Activated CD4-positive, alpha-beta T cell treated with anti-CD3 and anti-CD28 coated beads for 48 hours (primary cell): ENCODE measurements around the gene MAN2B2.

ENCODE experiments used
- DNase-seq: peaks from one replicate; pipeline ENCODE4 v3.0.0-alpha.2; 2020

Gene MAN2B2

DNA sequence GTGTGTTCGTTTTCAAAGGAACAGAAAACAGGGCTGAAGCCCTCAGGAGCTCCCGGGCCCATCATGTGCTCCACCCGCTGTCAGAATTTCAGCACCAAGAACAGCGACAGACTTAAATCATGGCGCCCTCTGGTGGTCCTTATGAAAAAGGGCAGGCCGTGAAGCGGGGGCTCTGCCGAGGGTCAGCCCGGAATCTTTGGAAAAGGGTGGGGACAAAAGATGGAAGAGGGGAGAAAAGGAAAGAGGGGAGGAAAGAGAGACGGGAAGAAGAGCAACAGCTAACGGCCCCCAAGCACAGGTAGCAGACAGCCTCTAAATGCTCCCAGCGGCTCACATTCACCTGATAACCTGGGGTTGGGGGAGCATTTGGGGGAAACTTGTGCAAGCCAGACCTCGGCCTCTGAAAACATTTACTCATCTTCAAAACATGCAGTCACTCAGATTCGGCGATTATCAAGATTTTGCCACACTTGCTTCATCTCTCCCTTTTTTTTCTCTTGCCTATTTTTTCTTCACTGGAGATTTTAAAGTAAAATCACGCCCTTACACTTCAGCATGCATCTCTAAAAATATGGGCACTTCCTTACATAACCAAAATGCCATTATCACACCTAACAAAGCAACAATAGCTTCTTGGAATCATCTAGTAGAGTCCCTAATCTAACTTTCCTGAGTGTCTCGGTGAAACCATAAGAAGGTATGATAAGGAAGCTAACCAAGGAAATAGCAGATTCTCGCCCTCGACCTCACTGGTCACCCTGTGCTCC lies 28.1 kb upstream of the MAN2B2 start:
- peak; percentile 58 for DNase-seq

DNA sequence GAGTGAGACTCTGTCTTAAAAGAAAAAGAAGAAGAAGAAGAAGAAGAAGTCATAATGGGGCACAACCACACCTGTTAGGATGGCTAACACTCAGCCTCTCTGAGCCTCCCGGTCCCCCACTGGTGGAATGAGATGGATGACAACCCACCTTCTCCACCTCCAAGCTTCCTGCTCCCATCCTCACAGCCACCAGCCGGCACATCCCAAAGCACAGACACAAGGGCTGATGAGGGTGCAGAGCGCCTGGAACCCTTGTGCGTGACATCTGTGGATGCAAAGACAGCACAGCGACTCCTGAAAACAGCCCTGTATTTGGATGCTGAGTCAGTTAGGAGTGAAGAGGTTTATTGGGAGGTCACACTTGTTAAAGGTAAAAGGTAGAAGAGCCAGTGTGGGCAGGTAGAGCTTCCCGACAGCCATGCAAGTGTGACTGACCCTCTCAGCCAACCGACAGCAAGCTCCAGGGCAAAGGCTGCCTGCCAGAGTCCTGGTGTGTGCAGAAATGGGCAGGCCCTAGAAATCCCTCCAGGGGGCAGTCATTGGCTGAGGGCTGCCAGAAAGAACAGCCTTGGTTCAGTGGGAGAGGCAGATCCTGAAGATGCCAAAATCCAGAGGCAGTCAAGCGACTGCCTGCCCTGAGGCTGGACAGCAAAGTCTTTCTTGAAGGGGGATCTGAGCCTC lies 26.6 kb upstream of the MAN2B2 start:
- peak; percentile 17 for DNase-seq

DNA sequence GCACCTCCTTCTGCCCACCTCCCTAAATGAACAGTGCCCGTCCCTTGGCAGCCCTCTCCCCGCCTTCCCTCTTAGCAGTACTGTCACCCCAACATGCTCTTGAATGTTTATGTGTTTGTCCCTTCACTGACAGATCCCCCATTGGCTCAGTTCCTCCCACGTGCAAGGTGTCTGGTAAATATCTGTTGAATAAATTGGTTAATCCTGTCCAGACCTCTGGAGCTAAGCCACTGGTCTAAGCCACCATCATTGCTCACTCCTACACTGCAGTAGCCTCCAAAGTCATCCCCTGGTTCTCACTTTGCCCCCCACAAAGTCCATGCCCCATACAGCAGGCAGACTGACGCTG lies 26.1 kb upstream of the MAN2B2 start:
- no peak for DNase-seq

DNA sequence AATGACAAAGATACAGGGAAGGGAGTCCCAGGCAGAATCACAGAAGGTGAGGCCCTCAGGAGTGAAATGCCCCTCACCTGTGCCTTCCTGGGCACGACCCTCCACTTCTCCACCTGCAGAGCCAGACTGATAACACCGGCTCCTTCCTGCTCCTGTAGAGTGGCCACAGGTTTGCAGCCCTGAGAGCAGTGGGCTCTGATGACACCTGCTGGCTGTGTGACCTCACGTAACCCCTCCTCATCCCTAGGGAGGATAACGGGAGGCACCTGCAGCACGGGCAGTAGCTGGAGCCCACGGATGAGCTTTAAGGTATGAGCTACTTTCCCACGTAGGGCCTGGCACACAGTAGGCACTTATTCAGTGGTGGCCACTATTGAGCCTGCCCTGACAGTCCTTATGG lies 25.5 kb upstream of the MAN2B2 start:
- no peak for DNase-seq

DNA sequence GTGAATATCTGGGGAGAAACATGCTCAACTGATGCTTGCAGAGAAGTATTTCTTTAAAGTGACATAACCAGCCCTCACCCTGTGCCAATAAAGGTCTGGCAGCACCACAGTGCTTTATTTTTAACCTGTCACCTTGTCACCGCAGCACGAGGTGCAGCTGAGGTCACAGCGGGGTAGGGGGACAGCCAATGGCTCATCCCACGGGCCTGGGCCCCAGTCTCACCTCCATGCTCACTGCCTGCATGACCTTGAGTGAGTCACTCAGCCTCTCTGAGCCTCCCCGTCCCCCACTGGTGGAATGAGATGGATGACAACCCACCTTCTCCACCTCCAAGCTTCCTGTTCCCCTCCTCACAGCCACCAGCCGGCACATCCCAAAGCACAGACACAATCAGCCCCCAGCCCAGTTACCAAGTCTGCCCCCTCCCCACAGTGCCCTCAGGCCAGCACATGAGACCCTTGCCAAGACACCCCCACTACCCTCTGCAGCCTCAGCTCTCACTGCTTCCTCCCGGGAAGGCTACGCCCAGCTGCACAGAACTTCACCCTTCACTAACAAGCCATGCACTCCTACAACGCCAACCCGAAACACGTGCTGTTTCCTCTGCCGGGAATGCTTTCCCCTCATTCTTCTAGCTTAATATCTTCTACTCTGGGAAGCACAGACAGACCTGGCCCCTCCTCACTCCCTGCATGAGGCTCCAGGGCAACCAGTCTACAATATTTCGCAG lies 24.9 kb upstream of the MAN2B2 start:
- no peak for DNase-seq

DNA sequence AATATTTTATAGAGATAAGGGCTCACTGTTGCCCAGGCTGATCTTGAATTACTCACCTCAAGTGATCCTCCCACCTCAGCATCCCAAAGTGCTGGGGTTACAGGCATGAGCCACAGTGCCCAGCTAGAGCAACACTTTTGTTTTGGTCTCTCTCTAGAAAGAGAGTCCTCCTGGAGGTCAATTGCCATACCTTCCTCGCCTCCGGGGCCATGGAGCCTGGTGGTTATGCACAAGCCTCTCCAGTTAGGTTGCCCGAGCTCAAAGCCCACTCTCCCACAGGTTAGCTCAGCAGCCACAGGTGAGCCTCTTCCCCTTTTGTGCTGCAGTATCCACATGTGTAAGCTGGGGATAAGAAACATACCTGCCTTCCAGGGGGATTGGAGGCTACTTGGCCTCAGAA lies 24.2 kb upstream of the MAN2B2 start:
- DNase-seq: no peak

DNA sequence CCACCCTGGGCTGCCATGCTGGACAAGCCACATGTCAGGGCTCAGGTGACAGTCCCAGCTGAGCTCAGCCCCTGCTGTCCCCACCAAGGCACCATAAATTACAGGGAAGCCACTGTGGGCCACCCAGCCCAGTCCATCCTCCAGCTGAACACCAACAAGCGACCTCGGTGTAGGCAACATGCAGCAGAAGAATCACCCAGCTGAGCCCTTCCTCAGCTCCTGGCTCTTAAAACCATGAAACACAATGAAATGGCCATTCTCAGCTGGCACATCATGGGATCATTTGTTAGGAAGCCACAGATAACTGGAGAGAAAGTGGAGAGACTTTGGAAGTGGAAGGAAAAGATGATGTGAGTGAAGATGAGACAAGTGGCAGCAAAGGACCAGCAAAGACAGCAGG lies 23.3 kb upstream of the MAN2B2 start:
- no peak for DNase-seq

DNA sequence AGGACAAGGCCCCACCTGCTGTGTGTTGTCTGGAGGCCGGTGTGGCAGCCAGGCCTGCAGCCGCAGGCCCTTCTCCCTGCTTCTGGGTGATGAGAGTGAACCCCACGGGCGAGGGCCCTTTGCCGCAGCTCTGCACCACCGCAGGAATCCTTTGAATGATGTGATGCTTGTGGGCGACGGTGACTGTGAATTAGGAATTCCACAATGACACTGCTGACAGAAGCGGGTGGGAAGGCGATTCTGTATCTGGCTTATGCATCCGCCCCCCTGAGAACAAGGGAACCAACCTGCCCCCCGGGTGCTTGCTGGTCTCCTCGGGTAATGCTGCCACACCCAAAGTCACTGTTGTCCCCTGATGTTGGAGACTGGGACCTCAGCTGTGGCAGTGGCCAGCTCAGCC lies 19.5 kb upstream of the MAN2B2 start:
- DNase-seq: no peak

DNA sequence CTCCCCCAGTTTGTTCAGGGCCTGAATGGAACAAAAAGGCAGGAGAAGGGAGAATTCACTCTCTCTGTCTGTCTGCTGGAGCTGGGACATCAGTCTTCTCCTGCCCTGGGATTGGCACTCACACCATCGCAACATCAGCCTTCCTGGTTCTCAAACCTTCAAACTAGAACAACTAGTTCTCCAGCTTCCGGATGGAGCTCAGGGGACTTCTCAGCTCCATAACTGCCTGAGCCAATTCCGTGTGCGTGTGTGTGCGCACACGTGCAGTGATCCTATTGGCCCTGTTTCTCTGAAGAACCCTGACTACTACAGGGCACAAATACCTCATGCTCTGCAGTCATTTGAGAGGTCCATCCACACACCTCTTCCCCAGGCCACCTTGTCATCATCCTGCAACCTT lies 18.7 kb upstream of the MAN2B2 start:
- no peak for DNase-seq

DNA sequence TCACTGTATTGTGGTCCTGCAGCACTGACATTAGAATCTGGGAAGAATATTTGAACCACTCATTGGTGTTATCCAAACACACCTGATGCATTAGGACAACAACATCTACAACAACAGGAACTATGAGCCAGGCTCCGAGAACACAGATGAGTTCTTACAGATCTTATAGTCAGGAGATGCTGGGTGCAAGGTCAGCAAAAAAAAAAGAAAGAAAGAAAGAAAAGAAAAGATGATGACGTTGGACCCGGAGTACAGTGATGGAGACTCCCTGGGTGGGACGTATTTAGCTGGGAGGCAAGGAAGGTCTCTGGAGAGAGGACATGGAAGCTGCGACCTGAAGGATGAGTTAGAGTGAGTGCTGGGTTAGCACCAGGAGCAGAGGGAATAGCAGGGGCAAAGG lies 17.8 kb upstream of the MAN2B2 start:
- DNase-seq: no peak

DNA sequence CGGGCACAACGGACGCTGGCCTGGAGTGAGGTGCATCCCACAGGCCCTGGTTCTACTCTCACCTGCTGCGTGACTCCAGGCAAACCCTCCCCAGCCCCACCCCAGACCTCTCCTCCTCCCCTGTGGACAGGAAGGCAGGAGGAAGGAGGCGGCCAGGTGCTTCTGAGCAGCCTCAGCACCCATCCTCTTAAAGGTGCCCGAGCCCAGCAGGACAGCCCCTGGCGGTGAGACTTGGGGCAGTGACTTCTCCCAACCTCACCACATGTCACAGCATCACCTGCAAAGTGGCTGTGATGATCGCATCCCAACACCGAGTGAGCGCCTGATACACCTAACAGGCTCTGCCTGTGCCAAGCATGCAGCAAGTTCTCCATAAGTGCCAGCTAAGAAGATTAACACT lies 17.1 kb upstream of the MAN2B2 start:
- DNase-seq: no peak

DNA sequence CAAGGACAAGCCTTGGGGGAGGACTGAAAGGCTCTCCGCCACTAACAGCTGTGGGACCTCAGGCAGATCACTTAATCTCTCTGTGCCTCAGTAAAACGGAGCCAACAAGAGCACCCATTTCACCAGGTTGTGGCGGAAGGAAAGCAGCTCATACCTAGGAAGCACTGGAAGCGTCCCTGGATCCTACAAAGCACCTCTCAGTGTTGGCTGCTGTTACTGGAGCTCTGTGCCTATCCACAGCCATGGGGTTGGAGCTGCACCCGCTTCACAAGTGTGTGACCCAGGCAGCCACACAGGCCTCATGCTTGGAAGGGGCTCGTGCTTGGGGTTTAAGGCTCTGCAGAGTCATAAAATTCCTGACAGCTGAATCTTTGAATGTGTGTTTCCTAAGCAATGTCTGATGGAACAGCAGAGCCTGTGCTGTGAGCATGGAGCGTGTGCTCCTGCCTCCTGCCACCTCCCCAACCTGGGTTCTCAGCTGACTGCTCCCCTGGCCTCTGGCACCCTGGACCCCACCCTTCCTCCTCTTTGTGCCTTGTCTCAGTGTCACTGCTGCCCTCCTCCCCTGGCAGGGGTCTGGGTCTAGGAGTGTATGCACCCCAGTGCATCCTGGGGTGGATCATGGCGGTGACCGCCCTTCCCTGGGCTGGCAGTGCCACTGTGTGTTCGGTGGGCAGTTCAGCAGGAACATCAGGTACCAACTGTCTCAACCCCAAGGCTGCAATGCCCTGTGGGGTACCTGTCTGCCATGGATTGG lies 14.4 kb upstream of the MAN2B2 start:
- DNase-seq: no peak

DNA sequence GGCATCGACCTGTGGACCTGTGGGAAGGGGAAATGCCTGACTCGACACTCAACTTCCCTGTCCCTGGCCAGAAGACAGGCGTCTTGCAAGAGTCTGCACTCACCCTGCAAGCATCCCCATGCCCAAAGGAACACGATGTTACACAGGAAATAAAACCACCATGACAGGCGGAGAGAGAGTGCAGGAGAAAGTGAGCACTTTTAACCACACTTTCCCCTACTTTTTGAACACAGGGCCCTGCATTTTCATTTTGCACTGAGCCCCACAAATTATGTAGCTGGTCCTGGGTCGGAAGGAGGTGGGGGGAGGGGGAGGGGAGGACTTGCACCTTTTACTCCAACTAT lies 13.8 kb upstream of the MAN2B2 start:
- no peak for DNase-seq

DNA sequence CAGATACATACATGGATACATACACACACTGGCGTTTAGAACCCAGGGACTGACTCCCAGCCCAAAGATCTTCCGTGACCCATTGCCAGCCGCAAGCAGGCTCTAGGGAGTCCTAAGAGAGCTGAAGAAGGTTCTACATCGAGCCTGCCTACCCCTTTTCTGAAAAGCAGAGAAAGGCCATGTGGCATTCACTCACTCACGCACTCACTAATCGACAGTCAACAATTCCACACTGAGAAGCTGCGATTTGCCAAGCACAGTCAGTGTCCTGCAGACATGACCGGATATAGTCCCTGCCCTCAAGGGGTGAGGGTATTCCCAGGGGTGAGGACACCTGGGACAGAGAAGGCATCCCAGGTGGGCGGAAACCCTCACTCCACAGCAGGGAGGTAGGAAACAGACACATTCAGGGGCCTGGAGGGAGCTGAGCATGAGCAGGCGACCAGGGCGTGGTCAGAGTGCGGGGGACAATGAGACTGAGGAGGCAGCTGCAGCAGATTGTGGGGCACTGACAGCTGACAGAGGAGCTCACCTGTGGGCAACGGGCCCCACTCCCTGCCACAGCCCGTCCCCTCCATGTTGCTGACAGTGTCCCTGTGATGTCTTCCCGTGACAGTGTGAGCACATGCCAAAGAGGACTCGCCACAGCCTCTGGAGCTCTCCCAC lies 13.2 kb upstream of the MAN2B2 start:
- no peak for DNase-seq

DNA sequence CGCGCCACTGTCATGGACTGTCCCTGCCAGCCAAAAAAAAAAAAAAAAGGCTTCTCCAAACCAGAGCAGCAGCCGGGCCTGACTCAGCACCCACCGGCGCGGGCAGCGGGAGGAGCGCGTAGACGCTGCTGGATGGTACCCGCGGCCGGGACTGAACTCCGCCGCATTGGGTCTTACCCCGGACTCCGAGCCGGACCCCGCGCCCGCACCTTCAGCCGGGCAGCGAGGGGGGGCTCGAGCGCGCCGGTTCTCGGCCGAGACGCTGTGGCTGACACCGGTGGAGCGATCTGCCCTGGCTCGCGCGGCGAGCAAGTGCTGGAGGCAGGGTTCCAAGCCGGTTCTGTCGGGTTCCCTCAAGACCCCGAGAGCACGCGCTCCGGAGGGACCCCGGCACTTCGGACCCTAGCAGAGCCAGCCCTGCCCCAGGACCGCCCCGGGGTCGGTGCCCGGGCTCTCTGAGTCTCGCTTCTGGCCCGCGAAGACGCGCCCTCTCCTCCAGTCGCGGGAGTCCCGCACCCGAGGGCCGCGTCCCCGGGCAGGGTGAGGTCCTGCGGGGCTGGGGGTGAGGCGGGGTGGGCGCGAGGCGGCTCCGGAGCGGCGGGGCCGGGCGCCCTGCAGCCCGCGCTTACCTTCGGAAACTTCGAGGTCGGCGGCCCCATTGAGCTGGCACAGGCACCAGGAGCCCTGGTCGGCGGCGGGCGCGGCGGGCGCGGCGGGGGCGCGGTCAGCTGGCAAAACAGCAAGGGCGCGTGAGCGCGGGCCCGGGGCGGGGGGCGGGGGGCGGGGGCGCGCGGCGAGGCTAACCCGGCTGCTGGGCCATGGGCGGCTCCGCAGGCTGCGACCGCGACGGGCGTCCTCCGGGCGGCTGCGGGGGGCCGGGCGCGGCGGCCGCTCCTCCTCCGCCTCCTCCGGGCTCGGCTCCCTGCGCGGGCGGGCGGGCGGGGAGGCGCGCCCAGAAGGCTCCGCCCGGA lies 11.8 kb upstream of the MAN2B2 start:
- no peak for DNase-seq

DNA sequence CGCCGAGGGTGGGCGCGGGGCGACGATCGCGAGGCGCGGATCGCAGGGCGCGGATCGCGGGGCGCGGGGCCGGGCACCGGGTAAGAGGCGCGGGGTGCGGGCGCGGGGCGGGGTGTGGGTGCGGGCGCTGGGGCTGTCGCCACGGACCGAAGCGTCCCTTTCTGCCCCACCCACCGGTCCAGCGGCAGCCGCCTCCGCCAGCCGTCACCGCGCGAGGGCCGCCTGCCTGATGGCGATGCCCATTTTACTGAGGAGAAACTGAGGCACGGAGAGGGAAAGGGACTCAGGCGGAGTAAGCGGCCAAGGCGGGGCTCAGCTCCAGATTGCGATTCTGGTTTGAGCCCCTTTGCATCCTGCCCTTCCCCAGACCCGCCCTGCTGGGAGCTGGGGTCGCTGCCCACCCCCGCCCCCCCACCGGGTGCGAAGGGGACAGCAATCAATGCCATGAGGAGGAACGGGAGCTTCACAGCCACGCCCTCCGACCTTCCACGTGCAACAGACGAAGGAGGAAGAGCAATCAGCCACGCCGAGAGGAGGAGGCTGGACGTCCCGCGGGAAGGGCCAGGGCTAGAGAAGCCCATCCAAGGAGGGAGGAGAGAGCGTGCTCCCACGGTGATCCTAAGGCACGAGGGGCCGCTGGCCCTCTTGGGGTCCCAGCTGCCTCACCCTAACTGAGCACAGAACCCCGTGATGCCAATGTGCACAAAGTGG lies 10.9 kb upstream of the MAN2B2 start:
- DNase-seq: no peak

DNA sequence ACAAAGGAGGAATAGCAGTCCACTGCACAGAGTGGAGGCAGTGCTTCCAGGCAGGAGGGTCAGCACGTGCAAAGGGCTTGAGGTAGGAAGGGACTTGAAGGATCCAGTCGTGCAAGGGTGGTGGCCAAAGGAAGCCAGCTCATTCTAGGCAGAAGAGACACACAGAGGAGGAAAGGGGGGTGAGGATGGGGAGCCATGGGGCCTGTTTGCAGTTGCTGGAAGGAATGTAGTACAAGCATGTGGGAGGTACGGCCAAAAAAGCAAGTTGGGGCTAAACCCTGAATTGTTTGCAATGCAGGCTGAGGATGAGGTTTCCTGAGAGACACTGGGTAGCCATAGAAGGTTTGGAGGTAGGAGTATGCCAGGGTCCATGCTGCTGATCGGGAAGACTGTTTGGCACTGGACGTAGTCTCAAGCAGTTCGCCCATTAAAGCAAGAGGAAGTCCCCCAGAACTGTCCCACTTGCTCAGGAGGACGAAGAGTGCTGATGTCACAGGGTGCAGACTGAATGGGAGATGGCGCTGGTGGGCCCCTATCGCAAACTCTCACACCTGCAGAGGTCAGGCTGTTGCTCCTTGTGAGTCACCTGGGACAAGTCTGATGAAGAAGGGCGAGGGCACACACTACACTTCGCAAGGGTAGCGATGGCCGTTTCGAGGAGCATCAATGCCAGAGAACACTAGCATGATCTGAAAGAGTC lies 9.1 kb upstream of the MAN2B2 start:
- DNase-seq: no peak

DNA sequence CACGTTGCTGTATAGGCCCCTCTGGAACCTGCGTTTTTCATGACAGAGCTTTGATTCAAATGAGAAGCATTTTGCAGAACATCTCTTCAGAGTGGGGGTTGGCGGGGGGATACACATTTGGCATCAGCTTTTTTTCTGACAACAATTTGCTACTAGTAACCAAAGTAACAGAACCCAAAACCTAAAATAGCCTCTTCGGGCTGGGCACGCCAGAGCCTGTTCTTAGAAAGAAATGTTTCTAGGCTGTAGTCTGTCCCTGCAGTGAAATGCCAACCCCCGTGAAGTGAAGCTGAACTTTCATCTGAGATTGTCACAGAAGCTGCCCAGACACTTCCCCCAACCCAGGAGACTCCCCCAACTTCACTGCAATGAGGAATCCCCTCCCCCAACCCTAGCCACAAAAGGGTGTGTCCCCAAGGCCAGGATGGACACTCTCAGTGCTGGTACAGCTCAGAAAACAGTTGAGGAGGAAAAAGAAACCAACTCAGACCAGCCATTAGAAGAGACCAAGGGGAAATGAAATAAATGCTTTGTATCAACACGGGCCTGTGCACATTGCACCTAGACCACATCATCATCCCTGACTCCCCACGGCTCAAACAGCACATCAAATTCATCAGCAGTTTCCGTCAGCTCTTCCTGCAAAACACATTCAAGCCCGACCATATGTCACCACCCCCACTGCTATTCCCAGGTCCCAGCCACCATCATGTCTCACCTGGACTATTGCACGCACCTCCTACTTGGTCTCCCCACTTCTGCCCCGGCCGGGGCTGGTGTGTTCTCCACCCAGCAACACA lies 8.4 kb upstream of the MAN2B2 start:
- no peak for DNase-seq

DNA sequence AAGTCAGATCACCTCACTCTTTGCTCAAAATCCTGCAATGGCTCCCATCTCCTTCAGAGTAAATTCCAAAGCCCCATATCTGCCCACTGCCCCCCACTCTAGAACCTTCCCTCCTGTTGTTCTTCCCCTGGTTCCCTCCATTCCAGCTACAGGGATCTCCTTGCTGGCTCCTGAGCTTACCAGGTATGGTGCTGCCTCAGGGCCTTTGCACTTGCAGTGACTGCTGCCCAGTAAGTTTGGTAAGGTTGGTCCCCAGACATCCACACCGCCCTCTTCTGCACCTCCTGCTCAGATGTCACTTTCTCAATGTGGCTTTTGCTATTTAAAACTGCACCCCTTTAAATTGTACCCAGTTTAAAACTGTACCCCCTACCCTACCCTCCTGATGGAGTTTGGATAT lies 7.8 kb upstream of the MAN2B2 start:
- no peak for DNase-seq

DNA sequence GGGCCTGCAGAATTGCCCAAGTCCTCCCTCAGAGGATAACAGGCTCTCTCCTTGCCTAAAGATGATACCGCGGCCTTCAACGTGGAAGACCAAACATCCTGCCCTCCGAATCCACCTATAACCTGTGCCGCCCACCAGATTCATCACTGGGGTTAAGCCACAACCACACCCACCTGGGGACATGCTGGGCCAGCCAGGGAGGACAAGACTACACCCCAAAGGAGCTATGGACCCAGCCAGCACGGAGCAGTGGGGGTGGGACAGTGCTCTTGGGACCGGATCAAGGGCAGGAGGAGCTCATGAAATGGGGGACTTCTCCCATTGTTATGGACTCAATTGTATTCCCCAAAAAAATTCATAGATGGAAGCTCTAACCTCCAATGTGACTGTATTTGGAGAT lies 6.8 kb upstream of the MAN2B2 start:
- no peak for DNase-seq
